K562 (cell line): ENCODE data around the gene HOXB3. TPM values are rescaled to one million over a fixed set of nuclear protein-coding genes. Genes with fewer than 3 reads are reported as not detected.

Experiments used
- ATAC-seq: fragments of 200-7000 bp; cut with Tn5 transposase; 3 replicates; pipeline ENCODE4 v1.9.1; 2020; ENCODE audit warnings: moderate library complexity
- BruUV-seq: library from RNA; stranded (reverse); fragments of 400-500 nt; replicated peaks from 2 replicates; lab custom pipeline; 2021; lab: Mats Ljungman, UMichigan
- CTCF ChIA-PET: fragments of 300-600 bp; formaldehyde crosslinking; extraction: SDS; loops from one replicate; lab custom pipeline; 2021; ENCODE audit warnings: low intra/inter-chr PET ratio; lab: Yijun Ruan, JAX
- POLR2A ChIA-PET: fragments of 300-600, 350-650 bp; sonication (Branson Sonifier 250); formaldehyde crosslinking; extraction: SDS; loops from one replicate; lab custom pipeline; 2021; ENCODE audit warnings: antibody characterized with exemption, inconsistent platforms; lab: Yijun Ruan, JAX
- DNase-seq, 4 experiments: peaks; one replicate each; pipeline versions ENCODE4 v3.0.0 to v3.0.0-alpha.2; 2011 to 2018; ENCODE audit warnings: low spot score in 3 of 4, mixed read lengths in 3 of 4; ENCODE audit errors: extremely low read depth in 1 of 4
- FAIRE-seq: peaks from 2 replicates; lab custom pipeline; 2011; peaks lifted over from hg19 to GRCh38; lab: Jason Lieb, UNC
- H2AFZ ChIP-seq: 2 replicates; pipeline ENCODE4 v1.6.0; 2011; ENCODE audit warnings: low read depth, low read length, control low read depth, inconsistent platforms
- H3K27ac ChIP-seq: fragments of 200-600 bp; 3 replicates; pipeline ENCODE4 v1.8.0; 2011; ENCODE audit warnings: low read depth, mild to moderate bottlenecking, control low read depth, inconsistent platforms, low read length, moderate library complexity, mixed read lengths; ENCODE audit errors: extremely low read depth
- H3K27me3 ChIP-seq, 2 experiments: fragments of 300-600 bp in 1 of 2; 2 replicates in 1 of 2; 3 replicates in 1 of 2; pipeline versions ENCODE4 v1.6.0 to v1.8.0; 2011; ENCODE audit warnings: inconsistent platforms in 2 of 2, low read length in 2 of 2, mild to moderate bottlenecking in 1 of 2, mixed read lengths in 1 of 2, moderate library complexity in 1 of 2; ENCODE audit not compliant: control insufficient read depth in 2 of 2, insufficient read depth in 2 of 2
- H3K36me3 ChIP-seq: fragments of 300-600 bp; 3 replicates; pipeline ENCODE4 v1.8.0; 2011; ENCODE audit warnings: mild to moderate bottlenecking, low read length, inconsistent platforms; ENCODE audit not compliant: control insufficient read depth, insufficient read depth
- H3K4me1 ChIP-seq, 2 experiments: fragments of 200-600 bp in 1 of 2; replicated peaks in 1 of 2; 2 replicates in 1 of 2; 3 replicates in 1 of 2; pipeline versions ENCODE4 v1.5.1 to v1.8.0; 2011; ENCODE audit warnings: inconsistent platforms in 2 of 2, low read length in 2 of 2, mild to moderate bottlenecking in 1 of 2, mixed read lengths in 1 of 2, moderate library complexity in 1 of 2; ENCODE audit not compliant: control insufficient read depth in 2 of 2, insufficient read depth in 2 of 2
- H3K4me2 ChIP-seq: 2 replicates; pipeline ENCODE4 v1.6.1; 2011; ENCODE audit warnings: low read length, control low read depth, inconsistent platforms, mixed read lengths; ENCODE audit not compliant: insufficient read depth
- H3K4me3 ChIP-seq: fragments of 200-600 bp; sonication (generic), shearing (Covaris generic); 2 replicates; pipeline ENCODE4 v1.5.1; 2016; ENCODE audit warnings: control low read depth, inconsistent platforms
- H3K79me2 ChIP-seq: fragments of 200-600 bp; 3 replicates; pipeline ENCODE4 v1.8.0; 2011; ENCODE audit warnings: low read length, inconsistent platforms; ENCODE audit not compliant: control insufficient read depth, insufficient read depth
- H3K9ac ChIP-seq, 2 experiments: 2 replicates each; pipeline versions ENCODE4 v1.6.0 to v1.6.1; 2011; ENCODE audit warnings: low read depth in 2 of 2, low read length in 2 of 2, control low read depth in 1 of 2, inconsistent platforms in 1 of 2, mild to moderate bottlenecking in 1 of 2, mixed read lengths in 1 of 2; ENCODE audit not compliant: insufficient read depth in 1 of 2
- H3K9me1 ChIP-seq: one replicate; pipeline ENCODE4 v1.6.0; 2011; ENCODE audit warnings: inconsistent platforms, mild to moderate bottlenecking, low read length, moderate library complexity; ENCODE audit not compliant: control insufficient read depth, insufficient read depth
- H3K9me3 ChIP-seq: replicated peaks from 2 replicates; pipeline ENCODE4 v1.5.1; 2011; ENCODE audit warnings: low read depth, low read length, inconsistent platforms; ENCODE audit not compliant: control insufficient read depth, insufficient read depth
- H4K20me1 ChIP-seq: replicated peaks from 2 replicates; pipeline ENCODE4 v1.6.1; 2011; ENCODE audit warnings: low read length, inconsistent platforms, mixed read lengths; ENCODE audit not compliant: control insufficient read depth, insufficient read depth
- BCOR ChIP-seq: fragments of 450-650 bp; IDR thresholded peaks from 2 replicates; pipeline ENCODE4 v1.6.1; 2016
- CXXC5 ChIP-seq: fragments of 250-450 bp; sonication (Bioruptor Pico); IDR thresholded peaks from 2 replicates; pipeline ENCODE4 v1.8.0; 2022; ENCODE audit warnings: inconsistent platforms, mild to moderate bottlenecking, moderate library complexity
- L3MBTL2 ChIP-seq: fragments of 450-650 bp; IDR thresholded peaks from 2 replicates; pipeline ENCODE4 v1.6.1; 2016; ENCODE audit warnings: mild to moderate bottlenecking, moderate library complexity
- MYNN ChIP-seq, 2 experiments: sonication (generic); formaldehyde crosslinking in 1 of 2; IDR thresholded peaks; 2 replicates each; pipeline versions ENCODE4 v1.5.0 to v1.6.1; 2016 to 2020; ENCODE audit warnings: antibody characterized with exemption in 1 of 2, missing genetic modification reagents in 1 of 2
- POLR2AphosphoS2 ChIP-seq: IDR thresholded peaks from 2 replicates; pipeline ENCODE4 v1.6.1; 2012; ENCODE audit warnings: low read length, improper control_type of control experiment
- PTBP1 ChIP-seq: fragments of 200-400 bp; formaldehyde crosslinking; IDR thresholded peaks from 2 replicates; pipeline ENCODE4 v1.6.1; 2017; ENCODE audit warnings: low read depth, low read length
- SMARCC2 ChIP-seq: fragments of 450-650 bp; IDR thresholded peaks from 2 replicates; pipeline ENCODE4 v1.6.1; 2017; ENCODE audit warnings: antibody characterized with exemption, moderate library complexity, mild to moderate bottlenecking, low read depth
- ZNF212 ChIP-seq: fragments of 450-650 bp; formaldehyde crosslinking; IDR thresholded peaks from 2 replicates; pipeline ENCODE4 v1.4.0; 2020; ENCODE audit warnings: mild to moderate bottlenecking
- ZNF444 ChIP-seq: fragments of 250-450 bp; sonication (Bioruptor Pico); IDR thresholded peaks from 2 replicates; pipeline ENCODE4 v1.4.0; 2020; ENCODE audit warnings: mild to moderate bottlenecking, moderate library complexity
- WGBS: fragments of 100-300 bp; shearing (Covaris generic); methylation state at CpG from one replicate; pipeline ENCODE4 v1.1.6; 2016; ENCODE audit warnings: low coverage, mixed read lengths; ENCODE audit not compliant: insufficient coverage; ENCODE audit errors: missing lambda C conversion rate; 5-methylcytosine and 5-hydroxymethylcytosine counted together
- in situ Hi-C: fragments of 300-500 bp; cut with MboI; formaldehyde crosslinking; loops from 4 replicates; pipeline ENCODE4 v1.15.0; 2018; ENCODE audit warnings: inconsistent platforms, mixed read lengths
- intact Hi-C: fragments of 100-400 bp; cut with micrococcal nuclease; formaldehyde crosslinking; loops from 2 replicates; pipeline ENCODE4 v1.14.2; 2022
- polyA plus RNA-seq, 8 experiments: library from polyadenylated mRNA; depleted of rRNA in 4 of 8; stranded (reverse) in 5 of 8; unstranded in 3 of 8; fragments of >200 nt; fragmentation: Nextera tagmentation in 2 of 8; fragmentation: Illumina TruSeq in 1 of 8; extraction: Ambion mirVana in 2 of 8; extraction: Trizol in 1 of 8; gene quantifications; 2 replicates each; pipeline versions ENCODE4 v1.2.1 to v1.2.3, GENCODE V29; 2011 to 2014; ENCODE audit warnings: inconsistent platforms in 1 of 8, missing spikeins in 1 of 8
- total RNA-seq, 7 experiments: library from RNA; depleted of rRNA in 6 of 7; stranded (reverse); fragments of >200 nt in 6 of 7; fragmentation: Illumina TruSeq in 2 of 7; extraction: Trizol in 2 of 7; gene quantifications; 2 replicates each; pipeline versions ENCODE4 v1.2.1 to v1.2.3, GENCODE V29; 2011 to 2021; ENCODE audit warnings: low replicate concordance in 1 of 7

The HOXB3 gene
- total and polyA plus RNA-seq, 9 of the 15 experiments (the other 6 are each of a cell fraction or from before 2014, with no cell fraction given), result 2.4 to 41.3 (median 20.2) TPM

- Histone ChIP-seq H3K4me1 (peaks cover 14 to 35% of the 10 kb centered on the region in 2 experiments), H3K9ac (no peak overlapping the region), H3K36me3 (no peaks in the 10 kb centered on the region), H3K4me3 (no peak overlapping the region), H3K27me3 (no peaks in the 10 kb centered on the region), H3K4me2 (no peak overlapping the region), H3K27ac (no peak overlapping the region), H2AFZ (no peak overlapping the region), H3K9me1 (no peaks in the 10 kb centered on the region), H3K79me2 (peaks cover 5% of the 10 kb centered on the region; the same call in 2 of the 3 replicates), H4K20me1 (no peaks in the 10 kb centered on the region), H3K9me3 (no peaks in the 10 kb centered on the region)
- CTCF ChIA-PET, result interaction anchor here (0.6 to 0.7 kb wide), 2 partner anchors 12 to 452 kb away, joined by 3 to 4 read pairs; no protein-coding TSS in a partner anchor
- intact Hi-C loops (no loop called here), in situ Hi-C loops (no loop called here)
- WGBS, result 27% methylated on average over 10 of the region's 10 CpGs
- FAIRE-seq (no peak), DNase-seq (no peak), ATAC-seq (no peak)
- POLR2A ChIA-PET, result interaction anchor here (0.8 to 1.7 kb wide), 7 partner anchors 9 to 253 kb away, joined by 3 to 10 read pairs (median 4); no protein-coding TSS in a partner anchor
- no TSS peak for BruUV-seq
- TF ChIP-seq ZNF444 (CRISPR knock-in tag), result no peak
- no peak for TF ChIP-seq SMARCC2
- no peak for TF ChIP-seq PTBP1
- no peak for TF ChIP-seq BCOR
- no peak for TF ChIP-seq MYNN (IDR thresholded peaks at IDR 0.05)
- TF ChIP-seq MYNN (CRISPR knock-in tag; IDR thresholded peaks at IDR 0.05), result no peak
- no peak for TF ChIP-seq L3MBTL2
- TF ChIP-seq CXXC5 (CRISPR knock-in tag), result no peak
- no peak for TF ChIP-seq POLR2AphosphoS2
- no peak for TF ChIP-seq ZNF212 (CRISPR knock-in tag)
Measured at GRCh38 chr17:48589060-48589830, 796 bp downstream of the HOXB3 start.
